NCI-H2171 treated with DMSO at 0.1 percent for 48 hours (cell line): ENCODE measurements around the gene PCBP3.
"Not testable (repeated sequence)": the region's sequence is repeated elsewhere in the genome, so short reads cannot be mapped to it uniquely, and the experiment has no call there.

Experiments
- DNase-seq: peaks from one replicate; lab custom pipeline; 2025; lab: John Stamatoyannopoulos, UW

PCBP3 gene

DNA sequence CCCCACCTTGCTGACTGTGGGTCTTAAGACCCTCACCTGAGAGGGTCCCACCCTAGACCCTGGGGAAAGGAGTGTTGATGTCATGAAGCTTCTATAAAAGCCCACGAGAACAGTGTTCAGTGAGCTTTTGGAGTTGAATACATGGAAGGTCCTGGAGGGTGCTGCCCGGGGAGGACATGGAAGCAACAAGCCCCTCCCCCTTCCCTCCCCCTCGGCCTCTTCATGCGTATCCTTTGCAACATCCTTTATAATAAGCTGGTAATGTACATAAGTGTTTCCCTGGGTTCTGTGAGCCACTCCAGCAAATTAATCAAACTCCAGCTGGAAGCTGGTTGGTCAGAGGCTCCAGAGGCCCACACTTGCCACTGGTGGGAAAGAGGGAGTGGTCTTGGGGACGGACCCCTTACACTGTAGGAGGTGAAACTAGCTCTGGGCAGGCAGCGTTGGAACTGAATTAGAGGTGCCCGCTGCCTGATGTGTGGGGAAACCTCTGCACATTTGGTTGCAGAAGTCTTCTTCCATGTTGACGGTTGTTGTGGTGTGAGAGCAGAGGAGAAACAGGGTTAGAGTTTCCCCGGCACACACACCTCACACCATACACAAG, 323.4 kb downstream of the PCBP3 start:
- no peak for DNase-seq

GRCh38 chr21:45969921-45970673, 326.6 kb downstream of the PCBP3 start:
- DNase-seq: no peak

DNA sequence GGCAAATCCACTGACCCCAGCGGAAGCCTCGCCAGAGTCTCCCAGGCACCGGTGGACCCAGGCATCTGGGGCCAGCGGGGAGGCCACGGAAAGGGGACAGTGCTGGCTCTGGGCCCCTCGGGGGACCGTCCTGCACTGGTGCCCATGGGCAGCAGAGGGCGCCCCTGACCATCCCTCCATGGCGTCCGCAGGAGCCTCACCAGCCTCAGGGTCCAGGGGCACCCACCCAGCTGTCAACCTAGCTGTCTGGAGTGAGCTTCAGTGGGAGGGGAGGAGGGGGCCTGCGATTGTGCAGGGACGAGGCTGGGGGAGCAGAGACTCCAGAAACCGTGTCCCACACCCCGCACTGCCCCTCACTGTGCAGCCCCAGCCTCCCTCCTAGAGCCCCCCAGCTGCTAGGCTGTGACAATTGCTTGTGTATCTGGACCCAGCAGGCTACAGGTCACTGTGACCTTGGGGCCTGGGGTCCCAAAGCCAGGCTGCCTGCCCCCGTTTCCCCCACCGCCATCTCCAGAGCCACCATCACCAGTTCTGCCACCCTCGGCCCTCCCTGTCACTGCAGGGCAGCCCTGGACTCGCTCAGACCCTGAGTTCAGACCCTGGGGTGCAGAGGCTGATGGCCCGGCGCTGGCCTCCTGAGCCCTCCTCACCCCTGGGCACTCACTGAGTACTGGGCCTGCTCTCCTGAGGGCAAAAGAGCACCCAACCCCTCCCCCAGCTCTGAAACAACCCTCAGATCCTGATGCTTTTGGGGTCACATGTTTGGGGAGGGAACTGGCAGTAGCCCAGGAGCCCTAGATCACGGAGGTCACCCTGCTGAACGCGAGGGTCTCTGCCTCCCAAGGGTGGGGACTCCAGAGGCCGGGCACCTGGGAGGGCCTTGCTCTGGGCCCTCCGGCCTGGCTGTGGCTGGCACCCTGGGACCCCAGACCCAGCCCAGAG, 327.4 kb downstream of the PCBP3 start:
- peak; percentile 25 for DNase-seq

DNA sequence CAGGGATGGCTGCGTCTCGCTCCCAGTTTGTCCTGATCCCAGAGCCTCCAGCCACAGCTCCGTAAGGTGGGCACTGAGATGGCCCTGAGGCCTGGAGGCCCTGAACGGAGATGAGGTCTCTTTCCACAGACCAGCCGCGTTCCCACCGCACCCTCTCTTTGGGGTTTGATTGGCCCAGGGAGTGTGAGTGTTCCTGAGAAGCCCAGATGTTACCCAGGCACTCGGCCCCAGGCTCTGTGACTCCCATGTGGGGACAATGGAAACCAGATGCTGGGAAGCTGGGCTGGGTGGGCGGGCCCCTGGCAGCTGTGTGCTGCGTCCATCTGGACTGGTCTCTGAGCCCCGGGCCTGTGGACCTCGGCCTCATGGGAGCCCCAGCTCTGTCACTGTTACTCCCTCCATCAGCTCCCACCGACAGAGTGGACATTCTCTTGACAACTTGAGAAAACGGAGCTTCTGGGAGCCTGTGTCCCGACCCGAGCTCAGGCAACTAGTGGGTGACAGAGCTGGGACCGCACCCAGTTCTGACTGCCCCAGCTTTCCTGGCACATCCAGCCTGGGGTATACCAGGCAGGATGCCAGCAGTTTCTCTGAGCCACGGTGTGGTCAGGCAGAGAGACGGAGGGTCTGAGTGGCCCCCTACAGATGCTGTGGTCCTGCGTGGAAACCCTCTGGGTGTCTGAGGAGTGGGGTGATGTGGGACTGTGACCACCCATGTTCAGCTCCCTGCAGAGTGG, 328.3 kb downstream of the PCBP3 start:
- no peak for DNase-seq

- DNase-seq: no peak
Measured at GRCh38 chr21:45972353-45972715, 328.8 kb downstream of the PCBP3 start.

DNA sequence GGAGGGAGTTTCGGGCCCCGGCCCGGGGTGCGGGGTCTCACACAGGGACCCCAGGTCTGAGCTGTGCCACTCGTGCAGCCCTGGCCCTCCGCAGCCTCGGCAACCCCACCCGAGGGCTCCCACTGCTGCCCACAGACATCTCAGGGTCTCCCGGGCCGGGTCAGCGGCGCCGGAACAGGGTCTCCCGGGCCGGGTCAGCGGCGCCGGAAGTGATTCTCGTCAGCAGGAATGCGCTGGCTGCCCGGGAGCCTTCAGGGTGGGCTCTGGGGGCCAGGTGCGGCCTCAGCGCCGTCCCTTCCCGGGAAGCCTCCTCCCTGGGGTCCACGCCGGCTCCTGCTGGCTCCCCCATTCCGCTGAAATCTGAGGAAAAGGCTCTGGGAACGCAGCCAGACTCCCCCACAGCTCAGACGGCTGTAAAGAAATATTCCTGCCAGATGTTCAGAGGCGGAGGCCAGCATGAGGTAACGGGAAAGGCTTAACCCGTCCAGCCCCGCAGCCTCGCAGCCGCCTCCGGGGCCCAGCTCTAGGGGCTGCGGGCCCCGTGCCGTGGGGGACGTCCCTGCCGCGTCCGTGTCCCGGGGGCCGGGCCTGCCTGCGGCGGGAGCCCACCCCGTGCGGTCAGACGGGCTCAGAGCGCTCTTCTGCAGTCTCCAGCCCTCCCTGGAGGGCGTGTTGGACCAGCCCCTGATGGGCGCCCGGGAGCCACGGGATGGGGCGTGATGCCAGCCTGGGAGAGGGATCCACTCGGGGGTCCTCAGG, 329.4 kb downstream of the PCBP3 start:
- DNase-seq: peak; percentile 93

GRCh38 chr21:45973475-45974072, 330.0 kb downstream of the PCBP3 start:
- DNase-seq: peak; percentile 84

GRCh38 chr21:45974073-45975019, 330.8 kb downstream of the PCBP3 start:
- DNase-seq: no peak

DNA sequence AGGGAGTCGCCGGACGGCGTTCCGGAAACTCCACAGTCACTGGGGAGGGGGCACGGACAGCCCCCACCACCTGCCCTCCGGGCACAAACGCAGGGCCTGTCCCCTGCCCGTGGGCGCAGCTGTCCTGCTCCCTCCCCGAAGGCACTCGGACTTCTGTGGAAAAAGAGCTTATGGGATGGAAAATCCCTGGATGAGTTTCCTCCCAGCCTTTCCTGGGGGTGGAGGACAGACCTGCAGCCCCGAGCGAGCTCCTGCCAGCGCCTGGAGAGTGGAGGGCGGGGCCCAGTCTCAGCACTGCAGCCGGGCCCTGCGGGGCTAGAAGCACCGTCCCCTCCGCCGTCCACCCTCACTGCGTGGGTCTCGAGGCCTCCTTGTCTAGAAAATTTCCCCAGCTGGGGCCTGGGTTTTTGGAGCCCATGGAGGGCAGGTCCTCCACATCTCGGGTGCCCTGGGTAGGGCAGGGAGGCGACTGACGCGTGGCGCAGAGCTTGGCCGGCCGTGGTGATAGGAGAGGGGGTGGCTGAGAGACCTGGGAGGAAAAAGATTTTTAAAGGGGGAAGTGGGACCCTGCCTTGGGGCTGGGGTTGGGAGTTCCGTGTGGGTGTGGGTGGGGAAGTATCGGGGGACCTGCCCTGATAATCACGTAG, 331.6 kb downstream of the PCBP3 start:
- DNase-seq: no peak

GRCh38 chr21:45975667-45976409, 332.3 kb downstream of the PCBP3 start:
- DNase-seq: not testable (repeated sequence)

GRCh38 chr21:45976701-45977311, 333.3 kb downstream of the PCBP3 start:
- no peak for DNase-seq

GRCh38 chr21:45977396-45977795, 333.9 kb downstream of the PCBP3 start:
- DNase-seq: peak; percentile 51

- no peak for DNase-seq
Measured at GRCh38 chr21:45979141-45979631, 335.7 kb downstream of the PCBP3 start.

GRCh38 chr21:45979651-45980050, 336.1 kb downstream of the PCBP3 start:
- DNase-seq: no peak

DNA sequence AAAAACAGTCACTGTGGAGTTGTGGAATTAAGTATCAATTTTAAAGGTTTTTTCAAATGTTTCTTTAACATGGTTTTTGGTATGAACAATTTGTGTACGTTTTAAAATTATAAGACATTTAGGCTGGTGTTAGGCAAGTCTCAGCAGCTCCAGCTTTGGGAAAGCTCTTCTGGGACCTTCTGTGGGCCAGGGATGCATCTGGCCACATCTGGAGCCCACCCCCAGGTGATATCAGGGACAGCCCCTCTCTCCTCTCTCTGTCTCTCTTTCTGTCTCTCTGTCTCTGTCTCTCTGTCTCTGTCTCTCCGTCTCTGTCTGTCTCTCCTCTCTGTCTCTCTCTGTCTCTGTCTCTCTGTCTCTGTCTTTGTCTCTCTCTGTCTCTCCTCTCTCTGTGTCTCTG, 336.7 kb downstream of the PCBP3 start:
- DNase-seq: no peak

DNA sequence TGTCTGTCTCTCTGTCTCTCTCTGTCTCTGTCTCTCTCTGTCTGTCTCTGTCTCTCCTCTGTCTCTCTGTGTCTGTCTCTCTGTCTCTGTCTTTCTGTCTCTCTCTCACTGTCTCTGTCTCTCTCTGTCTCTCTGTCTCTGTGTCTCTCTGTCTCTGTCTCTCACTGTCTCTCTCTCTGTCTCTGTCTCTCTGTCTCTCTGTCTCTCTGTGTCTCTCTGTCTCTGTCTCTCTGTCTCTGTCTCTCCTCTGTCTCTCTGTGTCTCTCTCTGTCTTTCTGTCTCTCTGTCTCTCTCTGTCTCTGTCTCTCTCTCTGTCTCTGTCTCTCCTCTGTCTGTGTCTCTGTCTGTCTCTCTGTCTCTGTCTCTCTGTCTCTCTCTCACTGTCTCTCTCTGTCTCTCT, 337.2 kb downstream of the PCBP3 start:
- DNase-seq: no peak

DNA sequence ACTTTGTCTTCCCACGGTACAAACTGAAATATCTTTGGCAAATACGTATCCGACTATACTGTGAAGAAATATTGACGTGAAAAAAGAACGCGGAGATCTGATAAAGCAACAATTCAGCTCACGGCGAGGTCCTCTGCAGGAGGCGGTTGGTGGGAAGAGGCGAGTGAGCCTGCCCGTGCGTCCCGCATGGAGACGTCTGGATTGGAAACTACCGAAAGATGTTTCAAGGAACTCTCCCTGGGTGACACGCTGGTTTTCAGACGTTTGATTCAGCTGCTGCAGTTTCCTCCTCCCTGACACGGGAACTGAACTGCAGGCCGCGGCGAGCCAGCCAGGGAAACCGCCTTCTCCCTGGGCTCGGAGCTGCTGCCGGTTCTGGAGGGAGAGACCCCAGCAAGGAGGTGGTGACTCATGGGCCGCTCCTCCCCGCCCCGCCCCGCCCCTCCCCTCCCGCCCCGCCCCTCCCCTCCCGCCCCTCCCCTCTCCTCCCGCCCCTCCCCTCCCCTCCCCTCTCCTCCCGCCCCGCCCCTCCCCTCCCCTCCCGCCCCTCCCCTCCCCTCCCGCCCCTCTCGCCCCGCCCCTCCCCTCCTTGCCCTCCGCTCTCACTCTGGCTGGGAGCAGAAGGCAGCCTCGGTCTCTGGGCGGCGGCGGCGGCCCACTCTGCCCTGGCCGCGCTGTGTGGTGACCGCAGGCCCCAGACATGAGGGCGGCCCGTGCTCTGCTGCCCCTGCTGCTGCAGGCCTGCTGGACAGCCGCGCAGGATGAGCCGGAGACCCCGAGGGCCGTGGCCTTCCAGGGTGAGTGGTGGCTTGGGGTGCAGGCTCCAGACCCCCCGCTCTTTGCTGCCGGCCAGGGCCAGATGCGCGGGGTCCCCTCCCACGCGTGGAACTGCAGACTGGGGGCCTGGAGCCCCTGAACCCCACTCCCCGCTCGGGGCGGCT, 337.9 kb downstream of the PCBP3 start, which contains the start of gene COL6A1:
COL6A1 (plus strand) TSS at position 620 of the 941 bp plus-strand sequence; CDS start at position 701, 81 bp downstream.
- peak; percentile 85 for DNase-seq
